ENCODE measurements around the gene GRIA3.
A peak's percentile ranks its signal among the peaks of the same experiment; 100 is the strongest.

Gene GRIA3

DNA sequence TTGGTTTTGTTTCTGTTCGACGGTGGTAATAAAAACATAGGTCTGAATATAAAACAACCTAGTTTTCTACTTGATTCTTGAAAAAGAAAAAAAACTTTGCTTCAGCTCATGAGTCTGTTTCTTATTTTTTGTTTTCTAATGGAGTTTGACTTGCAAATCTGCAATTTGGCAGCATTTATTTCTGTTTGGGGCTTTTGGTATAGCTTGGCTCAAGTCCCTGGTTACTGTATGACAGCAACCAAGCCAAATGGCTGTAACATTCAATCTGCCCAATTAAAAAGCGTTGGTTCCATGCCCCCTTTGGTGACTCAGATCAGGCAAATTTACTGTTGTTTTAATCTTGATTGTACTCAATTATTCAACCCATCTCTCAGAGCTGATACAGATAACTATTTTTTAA is 263.4 kb downstream of the GRIA3 start:
- Mint-ChIP-seq H3K4me3 (no peak overlapping the region), H3K4me1 (no peaks in the 10 kb centered on the region), H3K36me3 (ENCODE audit: low read depth) (no peaks in the 10 kb centered on the region), H3K27me3 (ENCODE audit: low read depth) (no peaks in the 10 kb centered on the region), H3K9me3 (peaks cover 3% of the 10 kb centered on the region), H3K27ac (no peak overlapping the region)
- TF ChIP-seq, protein P1, sequence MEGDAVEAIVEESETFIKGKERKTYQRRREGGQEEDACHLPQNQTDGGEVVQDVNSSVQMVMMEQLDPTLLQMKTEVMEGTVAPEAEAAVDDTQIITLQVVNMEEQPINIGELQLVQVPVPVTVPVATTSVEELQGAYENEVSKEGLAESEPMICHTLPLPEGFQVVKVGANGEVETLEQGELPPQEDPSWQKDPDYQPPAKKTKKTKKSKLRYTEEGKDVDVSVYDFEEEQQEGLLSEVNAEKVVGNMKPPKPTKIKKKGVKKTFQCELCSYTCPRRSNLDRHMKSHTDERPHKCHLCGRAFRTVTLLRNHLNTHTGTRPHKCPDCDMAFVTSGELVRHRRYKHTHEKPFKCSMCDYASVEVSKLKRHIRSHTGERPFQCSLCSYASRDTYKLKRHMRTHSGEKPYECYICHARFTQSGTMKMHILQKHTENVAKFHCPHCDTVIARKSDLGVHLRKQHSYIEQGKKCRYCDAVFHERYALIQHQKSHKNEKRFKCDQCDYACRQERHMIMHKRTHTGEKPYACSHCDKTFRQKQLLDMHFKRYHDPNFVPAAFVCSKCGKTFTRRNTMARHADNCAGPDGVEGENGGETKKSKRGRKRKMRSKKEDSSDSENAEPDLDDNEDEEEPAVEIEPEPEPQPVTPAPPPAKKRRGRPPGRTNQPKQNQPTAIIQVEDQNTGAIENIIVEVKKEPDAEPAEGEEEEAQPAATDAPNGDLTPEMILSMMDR (IDR thresholded peaks at IDR 0.05; ENCODE audit: unreplicated experiment in 3 of 3): no peak

- Mint-ChIP-seq H3K4me1 (no peaks in the 10 kb centered on the region), H3K27ac (no peak overlapping the region), H3K9me3 (peaks cover 3% of the 10 kb centered on the region), H3K36me3 (ENCODE audit: low read depth) (no peaks in the 10 kb centered on the region), H3K4me3 (no peak overlapping the region), H3K27me3 (ENCODE audit: low read depth) (no peaks in the 10 kb centered on the region)
- TF ChIP-seq, protein P1 (IDR thresholded peaks at IDR 0.05; ENCODE audit: unreplicated experiment in 3 of 3): no peak
Observed at GRCh38 chrX:123449335-123449734, 265.3 kb downstream of the GRIA3 start.

DNA sequence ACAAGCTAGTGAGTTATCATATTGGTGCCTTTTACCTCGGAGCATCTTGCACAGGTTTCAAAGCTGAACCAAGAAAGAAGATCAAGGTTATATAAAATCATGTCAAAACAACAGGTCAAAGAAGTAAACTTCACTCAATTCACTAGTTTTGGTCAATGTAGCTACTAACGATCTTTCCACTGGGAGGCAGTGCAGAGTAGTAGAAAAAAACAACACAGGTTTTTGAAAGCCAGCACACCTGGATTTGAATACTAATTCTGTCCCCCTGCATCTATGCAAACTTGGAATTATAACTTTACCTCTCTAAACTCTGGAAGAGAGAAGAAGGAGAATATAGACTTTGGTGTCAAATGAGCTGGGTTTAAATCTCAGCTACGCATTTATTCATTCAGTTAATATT is 266.1 kb downstream of the GRIA3 start:
- H3K27ac Mint-ChIP-seq: no peak overlapping the region
- TF ChIP-seq, protein P1 (IDR thresholded peaks at IDR 0.05; ENCODE audit: unreplicated experiment in 3 of 3): peak; percentile 16 to 34 (median 30)
- no peaks in the 10 kb centered on the region for H3K36me3 Mint-ChIP-seq (ENCODE audit: low read depth)
- H3K4me1 Mint-ChIP-seq: no peaks in the 10 kb centered on the region
- H3K4me3 Mint-ChIP-seq: no peak overlapping the region
- H3K9me3 Mint-ChIP-seq: peaks cover 3% of the 10 kb centered on the region
- no peaks in the 10 kb centered on the region for H3K27me3 Mint-ChIP-seq (ENCODE audit: low read depth)

DNA sequence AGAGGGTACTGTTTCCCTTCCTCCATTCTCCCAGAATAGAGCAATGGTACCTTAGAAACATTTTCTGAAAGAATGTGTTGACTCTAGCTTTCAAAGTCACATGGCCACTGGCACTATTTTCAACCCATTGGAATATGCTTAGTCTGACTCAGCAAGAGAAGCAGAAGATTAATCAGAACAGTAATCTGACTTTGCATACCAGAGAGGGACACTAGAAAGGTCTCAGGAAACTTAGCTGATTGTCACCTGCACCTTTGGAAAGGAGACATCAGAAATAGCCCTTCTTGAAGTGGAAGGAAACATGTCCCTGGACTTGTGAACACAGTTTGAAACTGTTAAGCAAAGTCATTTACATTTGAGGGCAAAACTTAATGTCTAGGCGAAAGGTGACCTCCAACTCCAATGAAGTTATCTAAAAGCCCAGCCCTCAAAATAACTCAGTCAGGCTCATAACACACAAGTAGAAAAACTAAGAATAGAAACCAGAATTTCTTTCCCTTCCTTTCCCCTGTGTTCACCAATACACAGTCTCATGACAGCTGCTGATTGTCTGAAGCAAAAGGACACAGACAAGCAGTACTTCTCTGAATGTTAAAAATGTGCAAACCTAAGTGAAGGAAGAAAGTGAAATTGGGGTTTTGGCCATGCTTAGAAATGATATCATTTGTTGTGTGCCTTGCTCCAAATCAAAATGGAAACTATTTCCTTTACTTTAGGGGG is 270.8 kb downstream of the GRIA3 start:
- Mint-ChIP-seq H3K4me3 (no peak overlapping the region), H3K36me3 (ENCODE audit: low read depth) (no peaks in the 10 kb centered on the region), H3K9me3 (peaks cover 1% of the 10 kb centered on the region), H3K27me3 (ENCODE audit: low read depth) (no peaks in the 10 kb centered on the region), H3K27ac (no peak overlapping the region), H3K4me1 (no peaks in the 10 kb centered on the region)
- TF ChIP-seq, protein P1 (IDR thresholded peaks at IDR 0.05; ENCODE audit: unreplicated experiment in 3 of 3): no peak

GRCh38 chrX:123455693-123456092 is 271.6 kb downstream of the GRIA3 start:
- TF ChIP-seq, protein P1 (IDR thresholded peaks at IDR 0.05; ENCODE audit: unreplicated experiment in 3 of 3): no peak
- Mint-ChIP-seq H3K4me1 (no peaks in the 10 kb centered on the region), H3K27ac (no peak overlapping the region), H3K36me3 (ENCODE audit: low read depth) (no peaks in the 10 kb centered on the region), H3K9me3 (peaks cover 1% of the 10 kb centered on the region), H3K4me3 (no peak overlapping the region), H3K27me3 (ENCODE audit: low read depth) (no peaks in the 10 kb centered on the region)

GRCh38 chrX:123464709-123465108 is 280.6 kb downstream of the GRIA3 start:
- H3K27me3 Mint-ChIP-seq (ENCODE audit: low read depth): no peaks in the 10 kb centered on the region
- no peak overlapping the region for H3K4me3 Mint-ChIP-seq
- peaks cover 11% of the 10 kb centered on the region for H3K9me3 Mint-ChIP-seq

More at GRCh38 chrX:123464709-123465108, 280.6 kb downstream of the GRIA3 start:
- TF ChIP-seq, protein P1 (IDR thresholded peaks at IDR 0.05; ENCODE audit: unreplicated experiment in 3 of 3): no peak
- Mint-ChIP-seq H3K36me3 (ENCODE audit: low read depth) (no peaks in the 10 kb centered on the region), H3K27ac (no peak overlapping the region), H3K4me1 (no peaks in the 10 kb centered on the region)

All from nephron (organoid).